Measurements from ENCODE around the gene DISP3. TPM values are rescaled to one million over a fixed set of nuclear protein-coding genes. Genes with fewer than 3 reads are reported as not detected.

Gene DISP3
- total RNA-seq, 1 donor from 2014 or later: 0.05 TPM

- H3K36me3 Mint-ChIP-seq (ENCODE audit: low read depth): no peaks in the 10 kb centered on the region
- no peaks in the 10 kb centered on the region for H3K9me3 Mint-ChIP-seq (ENCODE audit: low read depth)
- DNase-seq (ENCODE audit: low spot score): no peak
- no peak for TF ChIP-seq CTCF (IDR thresholded peaks at IDR 0.05)
- H3K4me1 Mint-ChIP-seq (ENCODE audit: low read depth): no peaks in the 10 kb centered on the region
- H3K27ac Mint-ChIP-seq (ENCODE audit: unreplicated experiment): no peak overlapping the region
- H3K4me3 Mint-ChIP-seq (ENCODE audit: unreplicated experiment): no peak overlapping the region
- peaks cover 47% of the 10 kb centered on the region for H3K27me3 Mint-ChIP-seq (ENCODE audit: low read depth)
These were observed 29.9 kb upstream of the DISP3 start for GRCh38 chr1:11449100-11449403.

DNA sequence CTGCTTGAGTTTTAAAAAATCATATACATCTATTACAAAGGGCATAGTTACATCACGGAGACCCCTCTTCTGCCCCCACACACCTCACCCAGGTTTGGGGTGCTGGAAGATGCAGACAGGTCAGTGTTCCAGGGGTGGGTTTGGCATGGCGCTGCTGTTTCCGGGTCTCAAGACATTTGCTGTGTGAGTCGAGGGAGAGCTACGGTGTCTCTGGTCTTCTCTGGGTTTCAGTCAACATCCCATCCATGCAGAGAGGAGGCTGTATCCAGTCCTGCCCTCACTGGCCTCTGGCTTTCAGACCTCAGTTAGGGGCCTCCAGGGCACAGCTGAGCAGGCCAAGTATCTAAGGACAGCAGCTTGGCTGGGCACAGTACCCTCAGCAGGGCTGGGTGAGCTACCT, 28.6 kb upstream of the DISP3 start:
- no peaks in the 10 kb centered on the region for H3K36me3 Mint-ChIP-seq (ENCODE audit: low read depth)
- no peak for DNase-seq (ENCODE audit: low spot score)
- H3K27ac Mint-ChIP-seq (ENCODE audit: unreplicated experiment): no peak overlapping the region
- no peaks in the 10 kb centered on the region for H3K9me3 Mint-ChIP-seq (ENCODE audit: low read depth)
- peaks cover 46% of the 10 kb centered on the region for H3K27me3 Mint-ChIP-seq (ENCODE audit: low read depth)
- H3K4me1 Mint-ChIP-seq (ENCODE audit: low read depth): no peaks in the 10 kb centered on the region
- no peak for TF ChIP-seq CTCF (IDR thresholded peaks at IDR 0.05)
- H3K4me3 Mint-ChIP-seq (ENCODE audit: unreplicated experiment): no peak overlapping the region

DNA sequence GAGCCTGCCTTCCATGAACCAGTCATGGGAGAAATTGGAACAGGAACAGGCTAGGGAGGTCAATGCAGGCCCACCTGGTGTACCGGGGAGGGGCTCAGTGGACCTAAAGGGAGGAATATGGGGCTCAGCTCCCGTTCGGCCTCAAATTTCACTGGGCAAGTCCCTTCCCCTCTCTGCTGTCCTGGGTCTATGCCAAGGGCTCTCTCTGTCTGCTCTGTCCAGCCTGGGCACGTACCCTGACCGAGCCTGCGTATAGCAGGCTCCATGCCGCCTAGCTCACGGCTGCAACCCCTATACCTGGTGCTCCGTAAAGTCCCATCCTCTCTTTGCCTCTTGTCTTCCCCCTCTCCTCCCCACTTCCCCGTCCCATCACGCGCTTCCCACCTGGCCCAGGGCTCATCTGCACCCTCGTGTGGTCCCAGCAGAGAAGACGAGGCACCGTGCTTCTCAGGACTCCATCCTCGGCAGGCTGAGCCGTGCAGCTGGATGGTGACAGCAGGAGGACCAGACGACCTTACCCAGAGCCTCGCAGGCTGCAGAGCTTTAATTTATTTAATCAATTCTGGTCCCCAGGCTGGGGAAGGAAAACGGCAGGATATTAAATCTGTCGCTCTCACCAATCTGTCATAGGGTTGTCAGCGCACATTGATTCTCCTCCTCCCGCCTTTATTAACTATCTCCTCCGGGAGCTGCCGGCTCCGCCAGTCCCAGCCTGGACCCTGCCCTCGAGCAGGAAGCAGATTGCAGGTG, 25.0 kb upstream of the DISP3 start:
- TF ChIP-seq CTCF (IDR thresholded peaks at IDR 0.05): no peak
- Mint-ChIP-seq H3K27me3 (ENCODE audit: low read depth) (peaks cover 56% of the 10 kb centered on the region), H3K36me3 (ENCODE audit: low read depth) (no peaks in the 10 kb centered on the region), H3K4me1 (ENCODE audit: low read depth) (no peaks in the 10 kb centered on the region), H3K27ac (ENCODE audit: unreplicated experiment) (no peak overlapping the region), H3K9me3 (ENCODE audit: low read depth) (no peaks in the 10 kb centered on the region), H3K4me3 (ENCODE audit: unreplicated experiment) (no peak overlapping the region)
- no peak for DNase-seq (ENCODE audit: low spot score)

DNA sequence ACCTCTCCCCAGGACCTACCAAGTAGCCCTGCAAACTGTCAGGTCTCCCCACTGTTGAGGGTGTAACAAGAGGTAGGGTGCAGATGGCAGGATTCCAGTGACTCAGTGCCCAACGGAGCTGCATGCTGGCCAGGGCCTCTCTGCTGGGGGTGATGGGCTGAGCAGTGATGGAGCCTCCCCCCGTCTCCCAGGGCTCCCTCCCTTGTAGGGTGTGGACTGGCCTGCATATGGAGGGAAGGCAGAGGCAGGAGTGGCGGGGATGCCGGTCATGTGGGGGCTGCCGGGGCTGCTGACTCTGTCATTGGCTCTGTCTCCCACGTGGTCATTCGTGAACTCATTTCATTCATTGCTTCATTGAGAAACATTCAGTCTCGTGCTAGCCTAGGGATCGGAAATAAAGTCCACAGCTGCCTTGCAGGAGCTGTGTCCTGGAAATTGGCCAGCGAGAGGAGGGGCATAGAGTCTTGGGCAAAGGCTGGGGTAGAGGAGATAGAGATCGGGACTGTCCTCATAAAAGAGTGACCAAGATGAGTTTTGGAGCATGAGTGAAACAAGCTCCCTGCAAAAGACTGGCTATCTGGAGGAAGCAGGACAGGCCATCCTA, 22.9 kb upstream of the DISP3 start:
- Mint-ChIP-seq H3K27ac (ENCODE audit: unreplicated experiment) (no peak overlapping the region), H3K36me3 (ENCODE audit: low read depth) (no peaks in the 10 kb centered on the region), H3K4me1 (ENCODE audit: low read depth) (no peaks in the 10 kb centered on the region), H3K4me3 (ENCODE audit: unreplicated experiment) (no peak overlapping the region), H3K9me3 (ENCODE audit: low read depth) (no peaks in the 10 kb centered on the region), H3K27me3 (ENCODE audit: low read depth) (peaks cover 56% of the 10 kb centered on the region)
- no peak for DNase-seq (ENCODE audit: low spot score)
- TF ChIP-seq CTCF (IDR thresholded peaks at IDR 0.05): no peak

- no peaks in the 10 kb centered on the region for H3K9me3 Mint-ChIP-seq (ENCODE audit: low read depth)
- TF ChIP-seq CTCF (IDR thresholded peaks at IDR 0.05): no peak
- no peak overlapping the region for H3K4me3 Mint-ChIP-seq (ENCODE audit: unreplicated experiment)
- no peak overlapping the region for H3K27ac Mint-ChIP-seq (ENCODE audit: unreplicated experiment)
- H3K4me1 Mint-ChIP-seq (ENCODE audit: low read depth): no peaks in the 10 kb centered on the region
- H3K36me3 Mint-ChIP-seq (ENCODE audit: low read depth): no peaks in the 10 kb centered on the region
- DNase-seq (ENCODE audit: low spot score): no peak
- H3K27me3 Mint-ChIP-seq (ENCODE audit: low read depth): peaks cover 60% of the 10 kb centered on the region
These were observed 22.0 kb upstream of the DISP3 start for GRCh38 chr1:11456965-11457364.
